Measurements from ENCODE around the gene MMADHC.

DNA sequence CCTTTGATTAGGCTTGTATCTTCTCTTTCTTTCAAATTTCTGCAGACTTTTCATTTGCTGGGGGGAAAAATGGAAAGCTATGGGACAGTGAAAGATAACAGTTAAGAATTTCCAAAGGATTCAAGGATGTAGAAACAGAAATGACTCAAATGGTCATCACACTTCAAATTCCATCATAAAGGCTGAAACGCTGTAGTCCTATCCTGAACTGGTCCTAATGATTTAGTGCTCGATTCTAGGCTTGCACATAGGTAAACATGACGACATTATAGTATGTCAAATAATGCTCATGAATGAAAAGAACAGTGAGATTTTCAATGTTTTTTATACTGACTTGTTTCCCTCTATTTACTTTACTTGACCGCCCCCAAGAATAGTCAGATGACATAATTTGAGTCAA is 15.7 kb upstream of the MMADHC start:
- TF ChIP-seq CTCF (conservative IDR thresholded peaks at IDR 0.05; ENCODE audit: low read depth, low read length) (no peak), RAD21 (IDR thresholded peaks at IDR 0.05; ENCODE audit: low read length) (no peak), BHLHE40 (IDR thresholded peaks at IDR 0.05; ENCODE audit: low read depth, low read length) (no peak), ELK1 (IDR thresholded peaks at IDR 0.05; ENCODE audit: borderline replicate concordance, low read depth, low read length) (no peak), MAFK (IDR thresholded peaks at IDR 0.05; ENCODE audit: low read depth, low read length) (no peak), FOS (IDR thresholded peaks at IDR 0.05; ENCODE audit: low read depth, low read length) (no peak), CEBPB (IDR thresholded peaks at IDR 0.05; ENCODE audit: low read depth, low read length) (no peak), POLR2A (IDR thresholded peaks at IDR 0.05; ENCODE audit: low read depth, low read length) (no peak), RCOR1 (IDR thresholded peaks at IDR 0.05; ENCODE audit: insufficient replicate concordance, low read length) (no peak), NFE2L2 (IDR thresholded peaks at IDR 0.05; ENCODE audit: low read depth, low read length) (no peak), RFX5 (IDR thresholded peaks at IDR 0.05; ENCODE audit: low read depth, low read length) (no peak), MAZ (IDR thresholded peaks at IDR 0.05; ENCODE audit: borderline replicate concordance, low read depth, low read length) (no peak)
- TF ChIP-seq, protein P1, sequence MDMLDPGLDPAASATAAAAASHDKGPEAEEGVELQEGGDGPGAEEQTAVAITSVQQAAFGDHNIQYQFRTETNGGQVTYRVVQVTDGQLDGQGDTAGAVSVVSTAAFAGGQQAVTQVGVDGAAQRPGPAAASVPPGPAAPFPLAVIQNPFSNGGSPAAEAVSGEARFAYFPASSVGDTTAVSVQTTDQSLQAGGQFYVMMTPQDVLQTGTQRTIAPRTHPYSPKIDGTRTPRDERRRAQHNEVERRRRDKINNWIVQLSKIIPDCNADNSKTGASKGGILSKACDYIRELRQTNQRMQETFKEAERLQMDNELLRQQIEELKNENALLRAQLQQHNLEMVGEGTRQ (IDR thresholded peaks at IDR 0.05; ENCODE audit: low read depth, low read length) = no peak
